Cardiac muscle cell (in vitro differentiated cells and primary cell): ENCODE measurements around the gene NDUFS4. TPM values are rescaled to one million over a fixed set of nuclear protein-coding genes. Genes with fewer than 3 reads are reported as not detected.
"Not testable (repeated sequence)": the region's sequence is repeated elsewhere in the genome, so short reads cannot be mapped to it uniquely, and the experiment has no call there.

Source experiments
- DNase-seq, 2 donors: peaks; one replicate each; pipeline versions ENCODE4 v3.0.0 to v3.0.0-alpha.2; 2010 to 2017; ENCODE audit warnings: low read depth in 1 of 2, low spot score in 1 of 2
- H3K27ac ChIP-seq: fragments of 200-600 bp; sonication (generic); 2 replicates; pipeline ENCODE4 v1.5.1; 2016
- H3K27me3 ChIP-seq: fragments of 200-600 bp; sonication (generic); 2 replicates; pipeline ENCODE4 v1.6.0; 2016; ENCODE audit warnings: control low read depth
- H3K36me3 ChIP-seq: fragments of 200-600 bp; sonication (generic); 2 replicates; pipeline ENCODE4 v1.5.1; 2016; ENCODE audit warnings: control low read depth
- H3K4me1 ChIP-seq: fragments of 200-600 bp; sonication (generic); 2 replicates; pipeline ENCODE4 v1.8.1; 2017; ENCODE audit warnings: low read depth, mild to moderate bottlenecking, mixed run types
- H3K4me3 ChIP-seq: fragments of 200-600 bp; sonication (generic); 2 replicates; pipeline ENCODE4 v1.5.1; 2016; ENCODE audit warnings: mild to moderate bottlenecking
- H3K9me3 ChIP-seq: fragments of 200-600 bp; sonication (generic); 2 replicates; pipeline ENCODE4 v1.5.1; 2017; ENCODE audit warnings: low read depth, mild to moderate bottlenecking, control low read depth
- polyA plus RNA-seq: library from polyadenylated mRNA; unstranded; fragments of >200 nt; fragmentation: Nextera tagmentation; extraction: Ambion mirVana; gene quantifications from 2 replicates; pipeline ENCODE4 v1.2.1, GENCODE V29; 2016
- total RNA-seq: library from RNA; depleted of rRNA; stranded (reverse); fragments of >200 nt; gene quantifications from 2 replicates; pipeline ENCODE4 v1.2.3, GENCODE V29; 2016
- TF ChIP-seq, protein P1 (sequence below): IDR thresholded peaks from 2 replicates; pipeline ENCODE4 v1.5.1; 2012; ENCODE audit warnings: low read depth, mild to moderate bottlenecking, low read length

Gene NDUFS4
- total and polyA plus RNA-seq, 2 experiments from 2014 or later, result 75.7 to 212 TPM

DNA sequence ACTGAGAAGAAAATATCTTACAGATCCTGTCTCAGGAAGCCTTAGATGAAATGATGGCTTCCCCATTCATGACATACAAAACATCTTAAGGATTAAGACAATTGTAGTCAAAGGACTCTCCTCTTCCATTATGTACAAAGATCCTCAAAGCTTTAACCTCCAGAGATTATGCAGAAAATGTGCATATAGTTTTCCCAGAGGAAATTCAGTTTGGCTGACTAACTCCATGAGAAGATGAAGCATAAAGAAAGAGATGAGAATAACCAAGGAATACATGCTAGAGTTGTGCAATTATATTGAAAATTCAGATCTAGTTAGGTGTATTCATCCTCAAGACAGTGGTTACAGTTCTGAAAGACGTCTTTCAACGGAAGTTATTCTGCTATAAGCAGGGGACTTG, 18.6 kb upstream of the NDUFS4 start:
- no peaks in the 10 kb centered on the region for H3K36me3 ChIP-seq

DNA sequence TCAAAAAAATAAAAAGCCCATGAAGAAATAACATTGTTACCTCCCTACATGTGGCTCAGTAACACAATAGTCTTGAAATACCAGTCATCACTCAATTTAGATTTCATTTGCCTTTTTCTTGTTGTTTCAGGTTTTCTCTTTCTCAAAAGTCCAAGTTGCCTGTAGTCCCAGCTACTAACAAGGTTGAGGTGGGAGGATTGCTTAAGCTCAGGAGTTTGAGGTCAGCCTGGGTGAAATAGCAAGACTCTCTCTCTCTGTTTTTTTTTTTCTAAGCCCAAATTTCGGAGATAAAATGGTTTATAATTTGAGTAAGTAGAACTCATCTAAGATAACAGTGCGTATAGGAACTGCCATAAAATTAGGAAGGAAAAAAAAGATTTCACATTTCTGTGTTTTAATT, 17.5 kb upstream of the NDUFS4 start:
- H3K36me3 ChIP-seq, result no peaks in the 10 kb centered on the region
- H3K27me3 ChIP-seq, result no peaks in the 10 kb centered on the region
- DNase-seq, result no peak
- TF ChIP-seq, protein P1, sequence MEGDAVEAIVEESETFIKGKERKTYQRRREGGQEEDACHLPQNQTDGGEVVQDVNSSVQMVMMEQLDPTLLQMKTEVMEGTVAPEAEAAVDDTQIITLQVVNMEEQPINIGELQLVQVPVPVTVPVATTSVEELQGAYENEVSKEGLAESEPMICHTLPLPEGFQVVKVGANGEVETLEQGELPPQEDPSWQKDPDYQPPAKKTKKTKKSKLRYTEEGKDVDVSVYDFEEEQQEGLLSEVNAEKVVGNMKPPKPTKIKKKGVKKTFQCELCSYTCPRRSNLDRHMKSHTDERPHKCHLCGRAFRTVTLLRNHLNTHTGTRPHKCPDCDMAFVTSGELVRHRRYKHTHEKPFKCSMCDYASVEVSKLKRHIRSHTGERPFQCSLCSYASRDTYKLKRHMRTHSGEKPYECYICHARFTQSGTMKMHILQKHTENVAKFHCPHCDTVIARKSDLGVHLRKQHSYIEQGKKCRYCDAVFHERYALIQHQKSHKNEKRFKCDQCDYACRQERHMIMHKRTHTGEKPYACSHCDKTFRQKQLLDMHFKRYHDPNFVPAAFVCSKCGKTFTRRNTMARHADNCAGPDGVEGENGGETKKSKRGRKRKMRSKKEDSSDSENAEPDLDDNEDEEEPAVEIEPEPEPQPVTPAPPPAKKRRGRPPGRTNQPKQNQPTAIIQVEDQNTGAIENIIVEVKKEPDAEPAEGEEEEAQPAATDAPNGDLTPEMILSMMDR, result no peak
- H3K4me3 ChIP-seq, result no peak overlapping the region
- H3K27ac ChIP-seq, result no peak overlapping the region
- H3K4me1 ChIP-seq, result no peaks in the 10 kb centered on the region
- H3K9me3 ChIP-seq, result no peaks in the 10 kb centered on the region

More for the DNA sequence above, 18.6 kb upstream of the NDUFS4 start:
- Histone ChIP-seq H3K27me3 (no peaks in the 10 kb centered on the region), H3K4me1 (no peaks in the 10 kb centered on the region), H3K4me3 (no peak overlapping the region), H3K27ac (no peak overlapping the region), H3K9me3 (no peaks in the 10 kb centered on the region)
- TF ChIP-seq, protein P1, result no peak
- no peak for DNase-seq

DNA sequence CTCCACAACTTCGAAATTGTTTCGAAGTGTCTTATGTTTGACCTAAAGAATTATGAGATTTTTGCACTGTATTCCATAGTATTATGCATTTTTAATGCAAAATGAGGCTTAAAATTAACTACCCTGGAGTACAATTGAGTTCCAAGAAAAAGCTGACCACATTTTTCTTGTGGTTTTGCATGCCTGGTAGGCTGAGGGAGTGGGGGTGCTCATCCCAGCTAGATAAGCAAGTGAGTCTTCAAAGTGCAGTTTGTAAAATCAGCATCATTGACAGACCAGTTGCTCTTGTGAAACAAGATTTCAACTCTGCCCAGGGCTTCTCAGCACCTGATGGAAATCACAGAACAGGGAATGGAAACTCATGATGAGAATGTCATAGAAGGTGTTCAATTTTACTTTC, 17.0 kb upstream of the NDUFS4 start:
- Histone ChIP-seq H3K36me3 (no peaks in the 10 kb centered on the region), H3K4me1 (no peaks in the 10 kb centered on the region), H3K4me3 (no peak overlapping the region), H3K27me3 (no peaks in the 10 kb centered on the region), H3K9me3 (no peaks in the 10 kb centered on the region), H3K27ac (no peak overlapping the region)
- TF ChIP-seq, protein P1, result no peak
- DNase-seq, result peak; percentile 1 to 69

DNA sequence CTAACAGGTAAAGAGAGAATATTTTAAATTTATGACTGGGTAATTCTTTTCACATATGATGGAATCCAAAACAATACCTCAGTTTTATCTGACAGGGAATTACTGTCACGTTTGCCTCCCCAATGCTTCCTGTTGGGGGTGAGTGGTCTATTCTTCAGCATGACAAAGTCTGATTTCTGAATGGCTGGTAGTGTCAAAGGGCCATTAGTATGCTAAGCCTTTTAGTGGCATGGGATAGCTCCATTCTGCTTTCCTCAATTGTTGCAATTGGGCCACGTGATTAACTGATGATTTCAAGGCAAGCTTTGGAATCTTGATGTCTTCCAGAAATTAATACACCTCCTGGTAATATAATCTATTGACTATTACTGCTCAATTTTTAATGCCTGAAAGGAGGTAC, 14.7 kb upstream of the NDUFS4 start:
- H3K27me3 ChIP-seq, result no peaks in the 10 kb centered on the region
- no peaks in the 10 kb centered on the region for H3K4me1 ChIP-seq
- no peak overlapping the region for H3K4me3 ChIP-seq
- TF ChIP-seq, protein P1, result no peak
- no peak overlapping the region for H3K27ac ChIP-seq
- H3K9me3 ChIP-seq, result no peaks in the 10 kb centered on the region
- no peak for DNase-seq
- no peaks in the 10 kb centered on the region for H3K36me3 ChIP-seq

DNA sequence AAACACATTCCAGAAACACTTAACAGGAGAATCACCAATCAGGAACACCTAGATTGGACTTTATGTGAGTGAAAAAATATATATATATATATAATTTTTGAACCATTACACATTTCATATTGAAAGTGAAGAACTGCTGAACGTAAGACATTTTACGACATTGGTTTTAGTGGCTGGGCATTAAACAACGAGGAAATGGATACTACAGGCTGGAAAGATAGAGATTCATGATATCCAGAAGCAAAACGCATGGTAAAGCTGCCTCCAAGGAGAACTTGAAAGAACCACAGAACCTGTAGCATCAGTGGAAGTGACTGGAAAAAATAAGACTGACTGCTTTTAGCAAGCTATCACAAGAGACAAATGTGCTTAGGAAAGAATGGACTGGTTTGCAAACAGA, 13.2 kb upstream of the NDUFS4 start:
- Histone ChIP-seq H3K9me3 (no peaks in the 10 kb centered on the region), H3K4me1 (no peaks in the 10 kb centered on the region), H3K4me3 (no peak overlapping the region), H3K27me3 (no peaks in the 10 kb centered on the region), H3K27ac (no peak overlapping the region), H3K36me3 (no peaks in the 10 kb centered on the region)
- DNase-seq, result no peak
- TF ChIP-seq, protein P1, result no peak

DNA sequence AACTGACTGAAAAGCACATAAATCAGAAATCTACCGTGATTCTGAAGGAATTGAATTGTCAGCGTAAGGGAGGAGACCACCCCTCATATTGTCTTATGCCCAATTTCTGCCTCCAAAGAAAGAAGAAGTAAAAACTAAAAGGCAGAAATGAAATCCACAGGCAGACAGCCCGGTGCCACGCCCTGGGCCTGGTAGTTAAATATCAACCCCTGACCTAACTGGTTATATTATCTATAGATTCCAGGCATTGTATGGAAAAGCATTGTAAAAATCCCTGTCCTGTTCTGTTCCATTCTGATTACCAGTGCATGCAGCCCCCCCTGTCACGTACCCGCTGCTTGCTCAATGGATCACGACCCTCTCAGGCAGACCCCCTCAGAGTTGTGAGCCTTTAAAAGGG, 11.9 kb upstream of the NDUFS4 start:
- H3K36me3 ChIP-seq, H3K27ac ChIP-seq, DNase-seq, H3K27me3 ChIP-seq, H3K4me1 ChIP-seq, H3K4me3 ChIP-seq, H3K9me3 ChIP-seq: not testable (repeated sequence)
